GM18498 (cell line): Measurements from ENCODE around the gene CYP4B1.

Source experiments
- ATAC-seq: cut with Tn5 transposase; IDR thresholded peaks from one replicate; pipeline ENCODE4 v1.9.1; 2021; ENCODE audit warnings: mild to moderate bottlenecking, moderate library complexity; ENCODE audit not compliant: unreplicated experiment

Gene CYP4B1

GRCh38 chr1:46793126-46793525, 5.7 kb upstream of the CYP4B1 start:
- no peak for ATAC-seq

- no peak for ATAC-seq
These were observed 963 bp upstream of the CYP4B1 start for GRCh38 chr1:46797696-46798470.

- no peak for ATAC-seq
These were observed 1.9 kb downstream of the CYP4B1 start for GRCh38 chr1:46800742-46801141.

GRCh38 chr1:46801323-46802055, 2.6 kb downstream of the CYP4B1 start:
- no peak for ATAC-seq

GRCh38 chr1:46802081-46802480, 3.2 kb downstream of the CYP4B1 start:
- ATAC-seq = no peak

GRCh38 chr1:46802901-46803574, 4.2 kb downstream of the CYP4B1 start:
- ATAC-seq = no peak

GRCh38 chr1:46804027-46804889, 5.4 kb downstream of the CYP4B1 start:
- no peak for ATAC-seq

GRCh38 chr1:46804926-46805325, 6.1 kb downstream of the CYP4B1 start:
- ATAC-seq = no peak

- ATAC-seq = no peak
These were observed 6.9 kb downstream of the CYP4B1 start for GRCh38 chr1:46805755-46806154.

GRCh38 chr1:46806196-46807020, 7.6 kb downstream of the CYP4B1 start:
- no peak for ATAC-seq

- no peak for ATAC-seq
These were observed 8.5 kb downstream of the CYP4B1 start for GRCh38 chr1:46807046-46807972.

GRCh38 chr1:46809071-46809470, 10.2 kb downstream of the CYP4B1 start:
- no peak for ATAC-seq

GRCh38 chr1:46809904-46810303, 11.1 kb downstream of the CYP4B1 start:
- ATAC-seq = no peak

- ATAC-seq = no peak
These were observed 11.8 kb downstream of the CYP4B1 start for GRCh38 chr1:46810596-46810995.

GRCh38 chr1:46811053-46811452, 12.2 kb downstream of the CYP4B1 start:
- no peak for ATAC-seq

GRCh38 chr1:46812065-46812963, 13.5 kb downstream of the CYP4B1 start:
- no peak for ATAC-seq

- no peak for ATAC-seq
These were observed 14.4 kb downstream of the CYP4B1 start for GRCh38 chr1:46812996-46813857.
